Gastrocnemius medialis (tissue), 4 donors: ENCODE data around the gene CHRM1.

Source experiments
- CTCF ChIP-seq, 5 experiments: fragments of 450-650 bp in 3 of 5; fragments of 200-600 bp in 2 of 5; sonication (generic) in 2 of 5; IDR thresholded peaks in 4 of 5; conservative IDR thresholded peaks in 1 of 5; 1 replicate in 4 of 5; 2 replicates in 1 of 5; pipeline ENCODE4 v1.5.1; 2016 to 2019; ENCODE audit warnings: antibody characterized with exemption in 5 of 5, mild to moderate bottlenecking in 3 of 5, moderate library complexity in 3 of 5
- POLR2A ChIP-seq, 2 donors: fragments of 450-650 bp; IDR thresholded peaks; one replicate each; pipeline ENCODE4 v1.6.1; 2017; ENCODE audit warnings: antibody characterized with exemption in 2 of 2, mild to moderate bottlenecking in 2 of 2, moderate library complexity in 2 of 2

- no peak for TF ChIP-seq CTCF (IDR thresholded peaks at IDR 0.05 in 4 of 5, conservative IDR thresholded peaks at IDR 0.05 in 1 of 5)
- no peak for TF ChIP-seq POLR2A (IDR thresholded peaks at IDR 0.05)
These were observed 15.9 kb downstream of the CHRM1 start for GRCh38 chr11:62905296-62905695.
